ENCODE measurements around the gene TUBB4B. TPM values are rescaled to one million over a fixed set of nuclear protein-coding genes. Genes with fewer than 3 reads are reported as not detected.

The TUBB4B gene
- total RNA-seq, 1 donor from 2014 or later, result 463 TPM

- peak; percentile 75 for DNase-seq
- no peak for TF ChIP-seq CTCF (IDR thresholded peaks at IDR 0.05; ENCODE audit: borderline replicate concordance)
- no peaks in the 10 kb centered on the region for H3K9me3 ChIP-seq (replicated peaks)
- H3K36me3 ChIP-seq, result peaks cover 15% of the 10 kb centered on the region
- H3K27me3 ChIP-seq (ENCODE audit: low read depth), result no peaks in the 10 kb centered on the region
- intact Hi-C loops (cut with micrococcal nuclease), result no loop called here
- peaks cover 45% of the 10 kb centered on the region for H3K4me1 ChIP-seq
- peak overlapping the region; percentile 59 for H3K4me3 ChIP-seq
- peak overlapping the region; percentile 66 for H3K27ac ChIP-seq (replicated peaks)
Measured at GRCh38 chr9:137217276-137218211, 23.5 kb upstream of the TUBB4B start.

- Histone ChIP-seq H3K9me3 (replicated peaks) (no peaks in the 10 kb centered on the region), H3K27ac (replicated peaks) (peak overlapping the region; percentile 66), H3K27me3 (ENCODE audit: low read depth) (no peaks in the 10 kb centered on the region), H3K36me3 (peaks cover 15% of the 10 kb centered on the region), H3K4me1 (peaks cover 52% of the 10 kb centered on the region), H3K4me3 (peak overlapping the region; percentile 59)
- intact Hi-C loops (cut with micrococcal nuclease), result no loop called here
- DNase-seq, result no peak
- TF ChIP-seq CTCF (IDR thresholded peaks at IDR 0.05; ENCODE audit: borderline replicate concordance), result no peak
Measured at GRCh38 chr9:137218212-137218753, 22.8 kb upstream of the TUBB4B start.

- TF ChIP-seq CTCF (IDR thresholded peaks at IDR 0.05; ENCODE audit: borderline replicate concordance), result no peak
- H3K36me3 ChIP-seq, result peaks cover 15% of the 10 kb centered on the region
- H3K9me3 ChIP-seq (replicated peaks), result no peaks in the 10 kb centered on the region
- DNase-seq, result no peak
- intact Hi-C loops (cut with micrococcal nuclease), result no loop called here
- peaks cover 55% of the 10 kb centered on the region for H3K4me1 ChIP-seq
- peak overlapping the region; percentile 59 for H3K4me3 ChIP-seq
- peak overlapping the region; percentile 66 for H3K27ac ChIP-seq (replicated peaks)
- no peaks in the 10 kb centered on the region for H3K27me3 ChIP-seq (ENCODE audit: low read depth)
Measured at GRCh38 chr9:137218754-137219271, 22.3 kb upstream of the TUBB4B start.

GRCh38 chr9:137219757-137220316 lies 21.2 kb upstream of the TUBB4B start:
- peak overlapping the region; percentile 66 for H3K27ac ChIP-seq (replicated peaks)
- H3K9me3 ChIP-seq (replicated peaks), result no peaks in the 10 kb centered on the region
- H3K4me3 ChIP-seq, result no peak overlapping the region
- no peak for DNase-seq
- H3K4me1 ChIP-seq, result peaks cover 60% of the 10 kb centered on the region
- intact Hi-C loops (cut with micrococcal nuclease), result no loop called here
- peaks cover 9% of the 10 kb centered on the region for H3K36me3 ChIP-seq
- no peaks in the 10 kb centered on the region for H3K27me3 ChIP-seq (ENCODE audit: low read depth)
- no peak for TF ChIP-seq CTCF (IDR thresholded peaks at IDR 0.05; ENCODE audit: borderline replicate concordance)

- no peak for TF ChIP-seq CTCF (IDR thresholded peaks at IDR 0.05; ENCODE audit: borderline replicate concordance)
- Histone ChIP-seq H3K4me3 (no peak overlapping the region), H3K36me3 (peaks cover 7% of the 10 kb centered on the region), H3K27ac (replicated peaks) (peak overlapping the region; percentile 84), H3K9me3 (replicated peaks) (no peaks in the 10 kb centered on the region), H3K27me3 (ENCODE audit: low read depth) (no peaks in the 10 kb centered on the region), H3K4me1 (peaks cover 60% of the 10 kb centered on the region)
- intact Hi-C loops (cut with micrococcal nuclease), result no loop called here
- DNase-seq, result no peak
Measured at GRCh38 chr9:137220317-137221094, 20.6 kb upstream of the TUBB4B start.
